ENCODE data around the gene SREBF2.

- TF ChIP-seq POLR2A (IDR thresholded peaks at IDR 0.05) = no peak
- no peak for TF ChIP-seq CTCF (IDR thresholded peaks at IDR 0.05)
These were observed 102.1 kb downstream of the SREBF2 start for GRCh38 chr22:41935015-41935351.

Data from upper lobe of left lung (tissue), 4 donors.